ENCODE measurements around the gene FAM135A. TPM values are rescaled to one million over a fixed set of nuclear protein-coding genes. Genes with fewer than 3 reads are reported as not detected.

Gene FAM135A
- total RNA-seq, 1 donor from 2014 or later, result 22.3 TPM

GRCh38 chr6:70388814-70389213 is 24.5 kb upstream of the FAM135A start:
- no peaks in the 10 kb centered on the region for H3K27me3 Mint-ChIP-seq (ENCODE audit: unreplicated experiment)
- H3K27ac Mint-ChIP-seq (ENCODE audit: unreplicated experiment), result no peak overlapping the region
- H3K9me3 Mint-ChIP-seq (ENCODE audit: unreplicated experiment), result no peaks in the 10 kb centered on the region
- H3K36me3 Mint-ChIP-seq (ENCODE audit: unreplicated experiment), result no peaks in the 10 kb centered on the region
- no peak overlapping the region for H3K4me3 Mint-ChIP-seq (ENCODE audit: unreplicated experiment)
- no peak for DNase-seq
- TF ChIP-seq CTCF (IDR thresholded peaks at IDR 0.05; ENCODE audit: partially characterized antibody, unreplicated experiment), result no peak
- H3K4me1 Mint-ChIP-seq (ENCODE audit: low read depth, unreplicated experiment), result no peaks in the 10 kb centered on the region

- no peak overlapping the region for H3K4me3 Mint-ChIP-seq (ENCODE audit: unreplicated experiment)
- H3K36me3 Mint-ChIP-seq (ENCODE audit: unreplicated experiment), result no peaks in the 10 kb centered on the region
- H3K27me3 Mint-ChIP-seq (ENCODE audit: unreplicated experiment), result no peaks in the 10 kb centered on the region
- no peaks in the 10 kb centered on the region for H3K4me1 Mint-ChIP-seq (ENCODE audit: low read depth, unreplicated experiment)
- no peak for TF ChIP-seq CTCF (IDR thresholded peaks at IDR 0.05; ENCODE audit: partially characterized antibody, unreplicated experiment)
- no peak for DNase-seq
- no peaks in the 10 kb centered on the region for H3K9me3 Mint-ChIP-seq (ENCODE audit: unreplicated experiment)
- H3K27ac Mint-ChIP-seq (ENCODE audit: unreplicated experiment), result no peak overlapping the region
Measured at GRCh38 chr6:70389261-70389660, 24.0 kb upstream of the FAM135A start.

GRCh38 chr6:70390067-70390466 is 23.2 kb upstream of the FAM135A start:
- H3K4me3 Mint-ChIP-seq (ENCODE audit: unreplicated experiment), result no peak overlapping the region
- H3K4me1 Mint-ChIP-seq (ENCODE audit: low read depth, unreplicated experiment), result no peaks in the 10 kb centered on the region
- no peaks in the 10 kb centered on the region for H3K36me3 Mint-ChIP-seq (ENCODE audit: unreplicated experiment)
- no peaks in the 10 kb centered on the region for H3K9me3 Mint-ChIP-seq (ENCODE audit: unreplicated experiment)
- no peak for TF ChIP-seq CTCF (IDR thresholded peaks at IDR 0.05; ENCODE audit: partially characterized antibody, unreplicated experiment)
- H3K27ac Mint-ChIP-seq (ENCODE audit: unreplicated experiment), result no peak overlapping the region
- H3K27me3 Mint-ChIP-seq (ENCODE audit: unreplicated experiment), result no peaks in the 10 kb centered on the region
- DNase-seq, result no peak

GRCh38 chr6:70391492-70391891 is 21.8 kb upstream of the FAM135A start:
- Mint-ChIP-seq H3K27ac (ENCODE audit: unreplicated experiment) (no peak overlapping the region), H3K27me3 (ENCODE audit: unreplicated experiment) (no peaks in the 10 kb centered on the region), H3K9me3 (ENCODE audit: unreplicated experiment) (no peaks in the 10 kb centered on the region), H3K4me1 (ENCODE audit: low read depth, unreplicated experiment) (no peaks in the 10 kb centered on the region), H3K36me3 (ENCODE audit: unreplicated experiment) (no peaks in the 10 kb centered on the region), H3K4me3 (ENCODE audit: unreplicated experiment) (no peak overlapping the region)
- no peak for TF ChIP-seq CTCF (IDR thresholded peaks at IDR 0.05; ENCODE audit: partially characterized antibody, unreplicated experiment)
- no peak for DNase-seq

GRCh38 chr6:70394518-70395300 is 18.6 kb upstream of the FAM135A start:
- Mint-ChIP-seq H3K27ac (ENCODE audit: unreplicated experiment) (no peak overlapping the region), H3K9me3 (ENCODE audit: unreplicated experiment) (no peaks in the 10 kb centered on the region), H3K27me3 (ENCODE audit: unreplicated experiment) (no peaks in the 10 kb centered on the region), H3K4me1 (ENCODE audit: low read depth, unreplicated experiment) (no peaks in the 10 kb centered on the region), H3K4me3 (ENCODE audit: unreplicated experiment) (no peak overlapping the region), H3K36me3 (ENCODE audit: unreplicated experiment) (no peaks in the 10 kb centered on the region)
- DNase-seq, result no peak
- no peak for TF ChIP-seq CTCF (IDR thresholded peaks at IDR 0.05; ENCODE audit: partially characterized antibody, unreplicated experiment)
